Fibroblast of villous mesenchyme (primary cell): ENCODE measurements around the gene PDLIM1. TPM values are rescaled to one million over a fixed set of nuclear protein-coding genes. Genes with fewer than 3 reads are reported as not detected.
A peak's percentile ranks its signal among the peaks of the same experiment; 100 is the strongest.

Experiments used
- DNase-seq: peaks from one replicate; pipeline ENCODE4 v3.0.0-alpha.2; 2010; ENCODE audit warnings: low read depth
- H3K4me3 ChIP-seq: 2 replicates; pipeline ENCODE4 v1.5.1; 2011; ENCODE audit warnings: low read depth, mild to moderate bottlenecking, low read length
- total RNA-seq: library from RNA; depleted of rRNA; stranded (reverse); fragments of >200 nt; gene quantifications from 2 replicates; pipeline ENCODE4 v1.2.3, GENCODE V29; 2012
- TF ChIP-seq, protein P1 (sequence below): IDR thresholded peaks from 2 replicates; pipeline ENCODE4 v1.5.1; 2012; ENCODE audit warnings: low read depth, mild to moderate bottlenecking, low read length; ENCODE audit not compliant: insufficient read depth

Gene PDLIM1
- total RNA-seq, 1 donor = 75.6 TPM

DNA sequence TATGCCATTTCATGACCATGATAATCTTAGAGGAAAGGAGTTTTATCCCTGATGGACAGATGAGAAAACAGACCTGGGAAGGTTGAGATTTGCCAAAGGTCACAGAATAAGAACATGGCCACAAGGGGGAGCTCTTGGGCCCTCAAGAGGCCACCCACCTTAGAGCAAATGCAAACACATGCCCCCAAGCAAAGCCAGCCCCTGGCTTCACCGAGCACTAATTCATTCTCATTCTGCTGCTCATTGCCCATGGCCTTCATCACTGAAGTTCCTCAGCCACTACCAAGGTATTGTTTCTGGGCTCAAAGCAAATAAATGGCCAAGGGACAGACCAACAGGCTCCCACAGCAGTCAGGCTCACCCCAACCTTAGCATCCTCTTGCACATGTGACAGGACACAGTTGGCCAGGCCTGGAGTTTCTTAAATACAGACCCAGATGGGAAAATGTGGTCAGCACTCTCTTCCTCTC lies 44.2 kb downstream of the PDLIM1 start:
- TF ChIP-seq, protein P1, sequence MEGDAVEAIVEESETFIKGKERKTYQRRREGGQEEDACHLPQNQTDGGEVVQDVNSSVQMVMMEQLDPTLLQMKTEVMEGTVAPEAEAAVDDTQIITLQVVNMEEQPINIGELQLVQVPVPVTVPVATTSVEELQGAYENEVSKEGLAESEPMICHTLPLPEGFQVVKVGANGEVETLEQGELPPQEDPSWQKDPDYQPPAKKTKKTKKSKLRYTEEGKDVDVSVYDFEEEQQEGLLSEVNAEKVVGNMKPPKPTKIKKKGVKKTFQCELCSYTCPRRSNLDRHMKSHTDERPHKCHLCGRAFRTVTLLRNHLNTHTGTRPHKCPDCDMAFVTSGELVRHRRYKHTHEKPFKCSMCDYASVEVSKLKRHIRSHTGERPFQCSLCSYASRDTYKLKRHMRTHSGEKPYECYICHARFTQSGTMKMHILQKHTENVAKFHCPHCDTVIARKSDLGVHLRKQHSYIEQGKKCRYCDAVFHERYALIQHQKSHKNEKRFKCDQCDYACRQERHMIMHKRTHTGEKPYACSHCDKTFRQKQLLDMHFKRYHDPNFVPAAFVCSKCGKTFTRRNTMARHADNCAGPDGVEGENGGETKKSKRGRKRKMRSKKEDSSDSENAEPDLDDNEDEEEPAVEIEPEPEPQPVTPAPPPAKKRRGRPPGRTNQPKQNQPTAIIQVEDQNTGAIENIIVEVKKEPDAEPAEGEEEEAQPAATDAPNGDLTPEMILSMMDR = peak; percentile 81
- H3K4me3 ChIP-seq = no peak overlapping the region
- peak; percentile 87 for DNase-seq

DNA sequence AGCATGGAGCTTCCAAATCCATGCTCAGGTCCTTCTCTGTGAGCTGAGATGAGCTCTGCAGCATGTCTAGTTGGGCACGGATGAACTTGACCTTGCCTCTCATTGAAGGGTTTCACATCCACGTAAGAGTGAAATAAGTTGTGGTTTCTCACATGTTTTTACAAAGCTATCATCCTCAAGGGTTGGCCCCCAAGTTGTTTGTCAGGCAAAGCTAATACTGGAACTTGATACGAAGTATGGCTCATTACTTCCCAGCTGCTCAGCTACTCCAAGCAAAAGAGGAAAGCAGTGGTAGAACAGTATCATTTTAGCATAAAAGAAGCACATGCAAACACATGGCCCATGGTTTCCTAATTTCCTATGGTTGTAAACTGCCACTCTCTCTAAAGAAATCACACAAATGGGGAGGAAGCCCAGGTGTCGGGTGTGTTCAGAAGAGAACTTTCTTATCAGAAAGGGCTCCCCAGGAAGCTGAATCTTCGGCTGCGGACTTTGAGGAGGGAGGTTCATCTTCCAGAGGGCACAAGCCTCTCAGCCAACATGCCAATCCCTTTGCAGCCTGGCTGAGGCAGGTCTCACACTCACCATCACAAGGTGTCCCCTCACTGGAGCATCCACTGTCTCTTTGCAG lies 45.3 kb downstream of the PDLIM1 start:
- H3K4me3 ChIP-seq = no peak overlapping the region
- TF ChIP-seq, protein P1 = no peak
- no peak for DNase-seq

DNA sequence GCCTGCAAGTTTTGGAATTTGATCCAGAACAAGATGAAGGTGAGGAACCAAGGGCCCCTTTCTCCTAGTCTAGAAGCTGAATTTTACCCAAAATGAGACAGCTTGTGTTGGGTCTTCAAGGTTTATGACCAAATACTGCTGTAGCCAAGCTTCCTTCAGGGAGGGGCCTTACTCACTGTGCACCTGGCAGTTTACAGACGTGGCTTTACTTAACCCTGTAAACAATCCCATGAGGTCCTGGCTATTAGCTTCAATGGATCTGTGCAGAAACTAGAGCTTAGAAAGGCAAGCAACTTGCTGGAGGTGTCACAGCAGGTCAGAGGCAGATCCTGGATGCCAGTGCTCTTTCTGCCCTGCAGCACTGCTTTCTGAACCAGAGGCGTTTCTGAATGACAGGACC lies 46.7 kb downstream of the PDLIM1 start:
- no peak for DNase-seq
- TF ChIP-seq, protein P1 = no peak
- H3K4me3 ChIP-seq = no peak overlapping the region

- H3K4me3 ChIP-seq = no peak overlapping the region
- TF ChIP-seq, protein P1 = no peak
- DNase-seq = no peak
Observed at GRCh38 chr10:95243318-95243617, 47.5 kb downstream of the PDLIM1 start.

DNA sequence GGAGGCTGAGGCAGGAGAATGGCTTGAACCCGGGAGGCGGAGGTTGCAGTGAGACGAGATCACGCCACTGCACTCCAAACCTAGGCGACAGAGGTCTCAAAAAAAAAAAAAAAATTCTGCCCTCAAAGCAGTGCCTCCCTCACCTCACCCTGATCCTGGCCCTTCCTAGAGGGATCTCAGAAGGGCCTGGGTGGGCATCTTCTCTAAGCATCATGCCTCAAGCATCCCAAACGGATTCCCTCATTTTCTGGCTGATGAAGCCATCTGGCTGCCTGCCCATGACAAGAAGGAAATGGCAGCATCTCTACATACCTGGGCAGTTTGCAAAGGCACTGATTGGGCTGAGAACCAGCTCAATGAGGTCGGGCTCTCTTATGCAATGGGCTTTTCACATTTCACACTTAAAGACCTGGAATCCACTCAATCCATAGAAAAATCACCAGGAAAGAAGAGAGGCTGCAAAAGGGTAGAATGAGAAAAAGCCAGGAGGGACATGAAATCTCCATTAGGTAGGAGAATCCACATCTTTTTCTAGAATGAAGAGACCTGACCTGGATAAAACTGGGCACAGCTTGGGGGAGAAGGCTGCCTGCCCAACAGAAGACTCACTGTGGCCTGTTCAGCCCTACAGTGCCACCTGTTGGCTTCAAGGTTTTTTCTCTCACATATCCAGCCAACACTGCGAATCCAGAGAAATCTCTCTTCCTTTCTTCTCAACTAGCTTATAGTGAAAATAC lies 48.1 kb downstream of the PDLIM1 start:
- DNase-seq = peak; percentile 56
- TF ChIP-seq, protein P1 = peak; percentile 72
- no peak overlapping the region for H3K4me3 ChIP-seq

GRCh38 chr10:95241533-95241932 lies 49.3 kb downstream of the PDLIM1 start:
- no peak overlapping the region for H3K4me3 ChIP-seq
- TF ChIP-seq, protein P1 = no peak
- no peak for DNase-seq
